Stomach smooth muscle (tissue), 2 donors: Measurements from ENCODE around the gene SF3A2.

Experiments
- H3K27ac ChIP-seq: one replicate; pipeline ENCODE4 v1.7.0; 2013; ENCODE audit warnings: mild to moderate bottlenecking, low read length, inconsistent platforms
- H3K27me3 ChIP-seq, 2 donors: one replicate each; pipeline ENCODE4 v1.7.0; 2013; ENCODE audit warnings: low read length in 2 of 2; ENCODE audit not compliant: insufficient read depth in 2 of 2, control insufficient read depth in 1 of 2
- H3K36me3 ChIP-seq, 2 donors: one replicate each; pipeline ENCODE4 v1.7.0; 2013; ENCODE audit warnings: low read length in 2 of 2; ENCODE audit not compliant: control insufficient read depth in 2 of 2, insufficient read depth in 2 of 2
- H3K4me1 ChIP-seq: one replicate; pipeline ENCODE4 v1.7.0; 2013; ENCODE audit warnings: low read length; ENCODE audit not compliant: control insufficient read depth, insufficient read depth
- H3K4me3 ChIP-seq, 2 donors: one replicate each; pipeline ENCODE4 v1.7.0; 2013; ENCODE audit warnings: low read length in 2 of 2
- H3K9ac ChIP-seq, 2 donors: one replicate each; pipeline ENCODE4 v1.7.0; 2013; ENCODE audit warnings: low read length in 2 of 2, mild to moderate bottlenecking in 1 of 2
- H3K9me3 ChIP-seq, 2 donors: one replicate each; pipeline ENCODE4 v1.7.0; 2013; ENCODE audit warnings: low read length in 2 of 2; ENCODE audit not compliant: control insufficient read depth in 2 of 2
- donor health status: healthy.
- donor health status: Pancreatic carcinoma.

Gene SF3A2

GRCh38 chr19:2207991-2208860, 28.4 kb upstream of the SF3A2 start:
- Histone ChIP-seq H3K36me3 (peaks cover 12 to 30% of the 10 kb centered on the region in 2 donors), H3K4me1 (peaks cover 8% of the 10 kb centered on the region), H3K27ac (no peak overlapping the region), H3K27me3 (no peaks in the 10 kb centered on the region), H3K4me3 (no peak overlapping the region), H3K9me3 (no peaks in the 10 kb centered on the region), H3K9ac (no peak overlapping the region)

DNA sequence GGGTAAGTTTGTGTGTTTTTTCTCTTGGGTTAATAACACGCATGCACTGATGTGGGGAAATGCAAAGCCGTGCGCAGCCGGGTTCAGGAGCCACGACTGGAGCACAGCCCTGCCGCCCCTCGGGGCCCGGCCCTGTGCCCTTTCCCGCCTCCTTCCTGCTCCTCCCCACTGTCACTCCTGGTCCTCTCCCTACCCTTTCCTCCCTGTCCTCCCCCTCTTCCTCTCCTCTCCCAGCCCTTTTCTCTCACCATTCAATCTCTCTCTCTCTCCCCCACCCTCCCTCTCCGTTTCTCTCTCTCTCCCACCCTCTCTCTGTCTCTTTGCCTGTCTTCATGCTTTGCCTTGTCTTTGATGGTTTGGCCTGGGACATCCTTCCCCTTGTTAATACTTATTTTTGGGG, 27.6 kb upstream of the SF3A2 start:
- no peak overlapping the region for H3K9ac ChIP-seq
- no peaks in the 10 kb centered on the region for H3K27me3 ChIP-seq
- H3K36me3 ChIP-seq, result peaks cover 12 to 30% of the 10 kb centered on the region in 2 donors
- H3K27ac ChIP-seq, result no peak overlapping the region
- no peak overlapping the region for H3K4me3 ChIP-seq
- H3K9me3 ChIP-seq, result no peaks in the 10 kb centered on the region
- H3K4me1 ChIP-seq, result peaks cover 8% of the 10 kb centered on the region

DNA sequence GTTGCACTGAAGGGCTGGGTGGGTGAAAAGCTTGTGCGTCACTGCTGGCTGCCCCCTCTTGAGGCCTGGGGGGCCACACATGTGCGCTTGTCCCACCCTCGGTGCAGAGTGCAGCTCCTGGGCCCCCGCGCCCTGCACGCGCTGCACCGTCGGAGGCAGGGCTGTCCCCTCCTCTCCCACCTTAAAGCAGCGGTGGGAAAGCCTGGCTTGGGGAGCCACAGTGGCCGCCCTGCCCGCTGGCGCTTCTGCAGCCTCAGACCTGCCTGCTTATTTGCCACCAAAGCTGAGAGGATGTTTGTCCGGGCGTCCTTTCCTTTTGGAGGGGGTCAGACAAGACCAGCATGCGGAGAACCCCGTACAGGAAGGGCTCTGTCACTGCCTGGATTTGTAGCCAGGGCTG, 27.2 kb upstream of the SF3A2 start:
- Histone ChIP-seq H3K9ac (no peak overlapping the region), H3K27ac (no peak overlapping the region), H3K4me3 (no peak overlapping the region), H3K27me3 (no peaks in the 10 kb centered on the region), H3K9me3 (no peaks in the 10 kb centered on the region), H3K36me3 (peaks cover 12 to 34% of the 10 kb centered on the region in 2 donors), H3K4me1 (peaks cover 8% of the 10 kb centered on the region)

DNA sequence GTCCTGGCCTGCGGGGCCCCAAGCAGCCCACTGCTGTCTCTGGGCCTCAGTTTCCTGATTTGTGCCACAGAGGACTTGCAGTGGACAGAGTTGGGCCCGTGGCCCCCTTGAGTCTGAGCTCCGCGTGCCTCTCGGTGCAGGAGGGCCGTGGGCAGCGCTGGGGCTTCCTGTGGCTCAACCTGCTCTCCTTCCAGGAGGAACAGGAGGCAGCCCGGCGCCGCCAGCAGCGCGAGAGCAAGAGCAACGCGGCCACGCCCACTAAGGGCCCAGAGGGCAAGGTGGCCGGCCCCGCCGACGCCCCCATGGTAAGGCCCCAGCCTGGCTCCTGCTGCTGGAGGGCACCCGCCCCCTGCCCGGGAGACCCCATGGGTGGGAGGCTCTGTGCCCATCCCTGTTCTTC, 26.4 kb upstream of the SF3A2 start:
- H3K27ac ChIP-seq, result no peak overlapping the region
- peaks cover 8% of the 10 kb centered on the region for H3K4me1 ChIP-seq
- H3K9ac ChIP-seq, result no peak overlapping the region
- H3K27me3 ChIP-seq, result no peaks in the 10 kb centered on the region
- H3K4me3 ChIP-seq, result no peak overlapping the region
- H3K9me3 ChIP-seq, result no peaks in the 10 kb centered on the region
- peaks cover 12 to 38% of the 10 kb centered on the region in 2 donors for H3K36me3 ChIP-seq

DNA sequence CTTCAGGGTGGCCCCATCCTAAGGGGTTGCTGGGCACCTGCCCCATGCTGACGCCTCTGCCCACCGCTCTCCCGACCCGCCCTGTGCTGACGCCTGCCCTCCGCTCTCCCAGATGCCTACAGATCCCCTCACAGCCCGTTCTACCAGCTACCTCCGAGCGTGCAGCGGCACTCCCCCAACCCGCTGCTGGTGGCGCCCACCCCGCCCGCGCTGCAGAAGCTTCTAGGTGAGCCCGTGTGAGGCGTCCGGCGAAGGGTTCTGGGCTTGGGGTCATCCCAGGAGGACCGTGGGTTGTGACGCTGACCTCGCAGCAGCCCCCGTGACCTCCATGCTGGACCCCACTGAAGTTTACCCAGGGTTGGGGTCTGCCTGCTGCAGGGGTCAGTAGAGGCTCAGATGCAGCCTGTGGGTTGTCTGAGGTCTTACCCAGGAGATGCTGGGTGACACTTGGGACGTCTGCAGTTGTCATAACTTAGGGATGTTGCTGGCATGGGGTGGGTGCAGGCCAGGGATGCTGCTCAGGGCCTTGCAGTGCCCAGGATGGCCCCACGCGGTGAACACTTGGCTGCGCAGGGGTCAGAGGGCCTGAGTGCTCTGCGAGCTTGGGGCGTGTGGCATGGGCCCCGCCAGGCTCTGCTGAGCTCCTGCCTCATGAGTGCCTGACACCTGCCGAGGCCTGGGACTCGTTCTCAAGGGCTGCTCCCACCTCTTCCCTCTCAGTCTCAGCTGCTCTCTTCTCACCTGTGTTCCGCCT, 25.5 kb upstream of the SF3A2 start:
- Histone ChIP-seq H3K4me1 (peaks cover 8% of the 10 kb centered on the region), H3K27ac (no peak overlapping the region), H3K36me3 (peaks cover 12 to 40% of the 10 kb centered on the region in 2 donors), H3K9ac (no peak overlapping the region), H3K9me3 (no peaks in the 10 kb centered on the region), H3K4me3 (no peak overlapping the region), H3K27me3 (no peaks in the 10 kb centered on the region)

GRCh38 chr19:2212861-2213711, 23.5 kb upstream of the SF3A2 start:
- Histone ChIP-seq H3K4me1 (peaks cover 8% of the 10 kb centered on the region), H3K9me3 (no peaks in the 10 kb centered on the region), H3K36me3 (peaks cover 15 to 49% of the 10 kb centered on the region in 2 donors), H3K9ac (no peak overlapping the region), H3K27me3 (no peaks in the 10 kb centered on the region), H3K4me3 (no peak overlapping the region), H3K27ac (no peak overlapping the region)

- no peaks in the 10 kb centered on the region for H3K27me3 ChIP-seq
- no peaks in the 10 kb centered on the region for H3K9me3 ChIP-seq
- H3K9ac ChIP-seq, result no peak overlapping the region
- H3K4me3 ChIP-seq, result no peak overlapping the region
- peaks cover 15 to 49% of the 10 kb centered on the region in 2 donors for H3K36me3 ChIP-seq
- peaks cover 2% of the 10 kb centered on the region for H3K4me1 ChIP-seq
- no peak overlapping the region for H3K27ac ChIP-seq
Observed at GRCh38 chr19:2213799-2214198, 22.8 kb upstream of the SF3A2 start.

GRCh38 chr19:2214251-2214650, 22.4 kb upstream of the SF3A2 start:
- no peak overlapping the region for H3K27ac ChIP-seq
- no peaks in the 10 kb centered on the region for H3K4me1 ChIP-seq
- no peak overlapping the region for H3K9ac ChIP-seq
- peaks cover 15 to 49% of the 10 kb centered on the region in 2 donors for H3K36me3 ChIP-seq
- no peak overlapping the region for H3K4me3 ChIP-seq
- no peaks in the 10 kb centered on the region for H3K27me3 ChIP-seq
- no peaks in the 10 kb centered on the region for H3K9me3 ChIP-seq

DNA sequence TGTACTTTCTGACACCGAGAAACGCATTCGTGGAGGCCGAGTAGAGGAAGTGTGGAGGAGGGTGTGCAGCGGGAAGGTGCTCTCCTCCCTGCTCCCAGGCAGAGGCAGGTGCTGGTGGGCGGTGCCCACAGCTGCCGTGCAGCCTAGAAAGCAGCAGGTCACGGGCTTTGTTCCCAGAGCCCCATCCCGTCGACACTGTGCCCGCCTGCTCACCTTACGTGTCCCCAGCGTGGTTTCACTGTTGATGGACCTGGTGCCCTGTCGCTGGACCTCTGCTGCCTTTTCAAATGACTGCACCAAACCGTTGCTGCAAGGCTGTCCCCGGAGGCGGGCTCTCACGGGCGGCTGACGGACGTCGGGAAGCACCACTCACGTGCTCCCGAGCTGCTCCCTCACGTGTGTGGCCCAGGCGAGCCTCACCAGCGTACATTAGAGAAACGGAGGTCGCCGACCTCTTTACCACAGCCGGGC, 21.3 kb upstream of the SF3A2 start:
- H3K9me3 ChIP-seq, result no peaks in the 10 kb centered on the region
- H3K9ac ChIP-seq, result no peak overlapping the region
- no peaks in the 10 kb centered on the region for H3K27me3 ChIP-seq
- H3K4me3 ChIP-seq, result no peak overlapping the region
- H3K27ac ChIP-seq, result no peak overlapping the region
- H3K4me1 ChIP-seq, result no peaks in the 10 kb centered on the region
- peaks cover 16 to 48% of the 10 kb centered on the region in 2 donors for H3K36me3 ChIP-seq
